ENCODE measurements around the gene ADAMTSL1. TPM values are rescaled to one million over a fixed set of nuclear protein-coding genes. Genes with fewer than 3 reads are reported as not detected.

The ADAMTSL1 gene
- total and polyA plus RNA-seq, 9 of the 15 experiments (the other 6 are each of a cell fraction or from before 2014, with no cell fraction given), result 0.01 TPM; not detected in 8

GRCh38 chr9:18743421-18743820, 269.5 kb downstream of the ADAMTSL1 start (continued):
- no peak for TF ChIP-seq ATF2 (CRISPR knock-in tag; IDR thresholded peaks at IDR 0.05)
- no peak for TF ChIP-seq PML (IDR thresholded peaks at IDR 0.05; ENCODE audit: low read length)
- TF ChIP-seq NEUROD1 (IDR thresholded peaks at IDR 0.05; ENCODE audit: borderline replicate concordance, low read depth, low read length, partially characterized antibody), result no peak
- TF ChIP-seq ZKSCAN3 (CRISPR knock-in tag; IDR thresholded peaks at IDR 0.05), result no peak
- no peak for TF ChIP-seq NR3C1 (CRISPR knock-in tag; IDR thresholded peaks at IDR 0.05)
- TF ChIP-seq HNRNPLL (IDR thresholded peaks at IDR 0.05; ENCODE audit: low read depth, low read length, poor library complexity, severe bottlenecking), result no peak
- no peak for TF ChIP-seq ZNF277 (CRISPR knock-in tag; IDR thresholded peaks at IDR 0.05; ENCODE audit: borderline replicate concordance)
- TF ChIP-seq CBFA2T3 (IDR thresholded peaks at IDR 0.05), result no peak
- TF ChIP-seq TRIM25 (IDR thresholded peaks at IDR 0.05; ENCODE audit: borderline replicate concordance), result no peak
- no peak for TF ChIP-seq KAT2B (IDR thresholded peaks at IDR 0.05; ENCODE audit: low read depth, low read length)
- no peak for TF ChIP-seq NCOA4 (IDR thresholded peaks at IDR 0.05; ENCODE audit: partially characterized antibody)

Data from K562 (cell line).